Measurements from ENCODE around the gene TSHZ2.

- TF ChIP-seq, protein P1, sequence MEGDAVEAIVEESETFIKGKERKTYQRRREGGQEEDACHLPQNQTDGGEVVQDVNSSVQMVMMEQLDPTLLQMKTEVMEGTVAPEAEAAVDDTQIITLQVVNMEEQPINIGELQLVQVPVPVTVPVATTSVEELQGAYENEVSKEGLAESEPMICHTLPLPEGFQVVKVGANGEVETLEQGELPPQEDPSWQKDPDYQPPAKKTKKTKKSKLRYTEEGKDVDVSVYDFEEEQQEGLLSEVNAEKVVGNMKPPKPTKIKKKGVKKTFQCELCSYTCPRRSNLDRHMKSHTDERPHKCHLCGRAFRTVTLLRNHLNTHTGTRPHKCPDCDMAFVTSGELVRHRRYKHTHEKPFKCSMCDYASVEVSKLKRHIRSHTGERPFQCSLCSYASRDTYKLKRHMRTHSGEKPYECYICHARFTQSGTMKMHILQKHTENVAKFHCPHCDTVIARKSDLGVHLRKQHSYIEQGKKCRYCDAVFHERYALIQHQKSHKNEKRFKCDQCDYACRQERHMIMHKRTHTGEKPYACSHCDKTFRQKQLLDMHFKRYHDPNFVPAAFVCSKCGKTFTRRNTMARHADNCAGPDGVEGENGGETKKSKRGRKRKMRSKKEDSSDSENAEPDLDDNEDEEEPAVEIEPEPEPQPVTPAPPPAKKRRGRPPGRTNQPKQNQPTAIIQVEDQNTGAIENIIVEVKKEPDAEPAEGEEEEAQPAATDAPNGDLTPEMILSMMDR (conservative IDR thresholded peaks at IDR 0.05 in 1 of 2, IDR thresholded peaks at IDR 0.05 in 1 of 2; ENCODE audit: extremely low read depth in 1 of 2, insufficient read depth in 1 of 2, low read depth in 1 of 2, low read length in 2 of 2), result no peak
- TF ChIP-seq EZH2 (IDR thresholded peaks at IDR 0.05; ENCODE audit: borderline replicate concordance, low read length), result no peak
Observed at GRCh38 chr20:53489528-53489927, 517.4 kb downstream of the TSHZ2 start.
